SK-N-SH treated with all-trans-retinoic acid at 6 μM for 48 hours (cell line): ENCODE measurements around the gene TTC28.

Source experiments
- CSDC2 ChIP-seq: fragments of 250-450 bp; sonication (Bioruptor Pico); IDR thresholded peaks from 2 replicates; pipeline ENCODE4 v1.5.0; 2020; ENCODE audit warnings: mild to moderate bottlenecking, moderate library complexity
- ESRRG ChIP-seq: fragments of 250-450 bp; sonication (Bioruptor Pico); IDR thresholded peaks from 2 replicates; pipeline ENCODE4 v1.6.1; 2021; ENCODE audit warnings: mild to moderate bottlenecking
- GLIS3 ChIP-seq: fragments of 250-450 bp; sonication (Bioruptor Pico); IDR thresholded peaks from 2 replicates; pipeline ENCODE4 v1.5.0; 2020; ENCODE audit warnings: mild to moderate bottlenecking, moderate library complexity
- ISL1 ChIP-seq: fragments of 250-450 bp; sonication (Bioruptor Pico); IDR thresholded peaks from 2 replicates; pipeline ENCODE4 v2.1.2; 2022; ENCODE audit warnings: mild to moderate bottlenecking, moderate library complexity
- OSR1 ChIP-seq: fragments of 250-450 bp; sonication (Bioruptor Pico); IDR thresholded peaks from 2 replicates; pipeline ENCODE4 v1.8.0; 2022; ENCODE audit warnings: moderate library complexity, mild to moderate bottlenecking, inconsistent platforms
- PPARA ChIP-seq: fragments of 250-450 bp; sonication (Bioruptor Pico); IDR thresholded peaks from 2 replicates; pipeline ENCODE4 v1.5.0; 2020; ENCODE audit warnings: mild to moderate bottlenecking, borderline replicate concordance
- RARB ChIP-seq: fragments of 250-450 bp; sonication (Bioruptor Pico); IDR thresholded peaks from 2 replicates; pipeline ENCODE4 v1.8.0; 2021; ENCODE audit warnings: mild to moderate bottlenecking, moderate library complexity
- TOX ChIP-seq: fragments of 250-450 bp; sonication (Bioruptor Pico); IDR thresholded peaks from 2 replicates; pipeline ENCODE4 v1.8.0; 2021; ENCODE audit warnings: mild to moderate bottlenecking, moderate library complexity, borderline replicate concordance
- ZFP3 ChIP-seq: fragments of 250-450 bp; sonication (Bioruptor Pico); IDR thresholded peaks from 2 replicates; pipeline ENCODE4 v1.5.0; 2020; ENCODE audit warnings: mild to moderate bottlenecking, moderate library complexity
- ZFP30 ChIP-seq: fragments of 450-650 bp; formaldehyde crosslinking; IDR thresholded peaks from 2 replicates; pipeline ENCODE4 v1.5.0; 2022; ENCODE audit warnings: mild to moderate bottlenecking, moderate library complexity
- ZNF70 ChIP-seq: fragments of 450-650 bp; formaldehyde crosslinking; IDR thresholded peaks from 2 replicates; pipeline ENCODE4 v1.5.0; 2020; ENCODE audit warnings: mild to moderate bottlenecking, moderate library complexity
- ZNF8 ChIP-seq: fragments of 450-650 bp; formaldehyde crosslinking; IDR thresholded peaks from 2 replicates; pipeline ENCODE4 v1.5.0; 2020; ENCODE audit warnings: mild to moderate bottlenecking, moderate library complexity
- TF ChIP-seq, protein P1 (sequence below): fragments of 250-450 bp; sonication (Bioruptor Pico); IDR thresholded peaks from 2 replicates; pipeline ENCODE4 v1.5.1; 2021; ENCODE audit warnings: mild to moderate bottlenecking, moderate library complexity
- TF ChIP-seq, protein P2 (sequence below): fragments of 250-450 bp; sonication (Bioruptor Pico); IDR thresholded peaks from 2 replicates; pipeline ENCODE4 v1.8.0; 2020; ENCODE audit warnings: mild to moderate bottlenecking, moderate library complexity, borderline replicate concordance

DNA sequence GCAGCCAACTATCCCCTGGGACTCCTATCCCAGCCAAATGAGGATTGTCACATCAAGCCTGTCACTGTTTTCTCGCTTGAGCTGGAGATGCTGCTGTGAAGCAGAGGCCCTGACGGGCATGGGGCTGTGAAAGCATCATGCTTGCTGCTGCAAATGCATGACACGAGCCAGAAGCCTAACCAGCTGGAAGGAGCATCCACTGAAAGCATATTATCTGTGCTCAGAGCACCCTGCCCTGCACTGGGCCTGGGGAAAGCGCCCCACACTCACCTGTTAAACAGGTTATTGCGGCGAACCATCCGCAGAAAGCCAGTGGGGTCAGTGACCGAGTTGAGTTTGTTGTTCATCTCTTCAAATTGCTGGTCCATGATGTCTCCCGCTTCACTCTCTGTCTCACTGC lies 649.7 kb downstream of the TTC28 start:
- TF ChIP-seq ZNF8 (CRISPR knock-in tag) = no peak
- TF ChIP-seq, protein P1, sequence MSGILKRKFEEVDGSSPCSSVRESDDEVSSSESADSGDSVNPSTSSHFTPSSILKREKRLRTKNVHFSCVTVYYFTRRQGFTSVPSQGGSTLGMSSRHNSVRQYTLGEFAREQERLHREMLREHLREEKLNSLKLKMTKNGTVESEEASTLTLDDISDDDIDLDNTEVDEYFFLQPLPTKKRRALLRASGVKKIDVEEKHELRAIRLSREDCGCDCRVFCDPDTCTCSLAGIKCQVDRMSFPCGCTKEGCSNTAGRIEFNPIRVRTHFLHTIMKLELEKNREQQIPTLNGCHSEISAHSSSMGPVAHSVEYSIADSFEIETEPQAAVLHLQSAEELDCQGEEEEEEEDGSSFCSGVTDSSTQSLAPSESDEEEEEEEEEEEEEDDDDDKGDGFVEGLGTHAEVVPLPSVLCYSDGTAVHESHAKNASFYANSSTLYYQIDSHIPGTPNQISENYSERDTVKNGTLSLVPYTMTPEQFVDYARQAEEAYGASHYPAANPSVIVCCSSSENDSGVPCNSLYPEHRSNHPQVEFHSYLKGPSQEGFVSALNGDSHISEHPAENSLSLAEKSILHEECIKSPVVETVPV (CRISPR knock-in tag) = no peak
- TF ChIP-seq, protein P2, sequence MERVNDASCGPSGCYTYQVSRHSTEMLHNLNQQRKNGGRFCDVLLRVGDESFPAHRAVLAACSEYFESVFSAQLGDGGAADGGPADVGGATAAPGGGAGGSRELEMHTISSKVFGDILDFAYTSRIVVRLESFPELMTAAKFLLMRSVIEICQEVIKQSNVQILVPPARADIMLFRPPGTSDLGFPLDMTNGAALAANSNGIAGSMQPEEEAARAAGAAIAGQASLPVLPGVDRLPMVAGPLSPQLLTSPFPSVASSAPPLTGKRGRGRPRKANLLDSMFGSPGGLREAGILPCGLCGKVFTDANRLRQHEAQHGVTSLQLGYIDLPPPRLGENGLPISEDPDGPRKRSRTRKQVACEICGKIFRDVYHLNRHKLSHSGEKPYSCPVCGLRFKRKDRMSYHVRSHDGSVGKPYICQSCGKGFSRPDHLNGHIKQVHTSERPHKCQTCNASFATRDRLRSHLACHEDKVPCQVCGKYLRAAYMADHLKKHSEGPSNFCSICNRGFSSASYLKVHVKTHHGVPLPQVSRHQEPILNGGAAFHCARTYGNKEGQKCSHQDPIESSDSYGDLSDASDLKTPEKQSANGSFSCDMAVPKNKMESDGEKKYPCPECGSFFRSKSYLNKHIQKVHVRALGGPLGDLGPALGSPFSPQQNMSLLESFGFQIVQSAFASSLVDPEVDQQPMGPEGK (CRISPR knock-in tag) = no peak
- TF ChIP-seq GLIS3 (CRISPR knock-in tag) = no peak
- TF ChIP-seq ISL1 = no peak
- no peak for TF ChIP-seq ZFP30 (CRISPR knock-in tag)
- no peak for TF ChIP-seq ZFP3 (CRISPR knock-in tag)
- no peak for TF ChIP-seq ESRRG (CRISPR knock-in tag)
- TF ChIP-seq RARB = no peak
- no peak for TF ChIP-seq OSR1 (CRISPR knock-in tag)
- TF ChIP-seq CSDC2 = no peak
- TF ChIP-seq ZNF70 (CRISPR knock-in tag) = no peak
- no peak for TF ChIP-seq PPARA (CRISPR knock-in tag)
- TF ChIP-seq TOX (CRISPR knock-in tag) = no peak
